Measurements from ENCODE around the gene SENP1. TPM values are rescaled to one million over a fixed set of nuclear protein-coding genes. Genes with fewer than 3 reads are reported as not detected.
A peak's percentile ranks its signal among the peaks of the same experiment; 100 is the strongest.

SENP1 gene
- polyA plus RNA-seq, 2 of the 4 experiments (the other 2 are of a cell fraction) = 13.9 to 49.3 TPM

DNA sequence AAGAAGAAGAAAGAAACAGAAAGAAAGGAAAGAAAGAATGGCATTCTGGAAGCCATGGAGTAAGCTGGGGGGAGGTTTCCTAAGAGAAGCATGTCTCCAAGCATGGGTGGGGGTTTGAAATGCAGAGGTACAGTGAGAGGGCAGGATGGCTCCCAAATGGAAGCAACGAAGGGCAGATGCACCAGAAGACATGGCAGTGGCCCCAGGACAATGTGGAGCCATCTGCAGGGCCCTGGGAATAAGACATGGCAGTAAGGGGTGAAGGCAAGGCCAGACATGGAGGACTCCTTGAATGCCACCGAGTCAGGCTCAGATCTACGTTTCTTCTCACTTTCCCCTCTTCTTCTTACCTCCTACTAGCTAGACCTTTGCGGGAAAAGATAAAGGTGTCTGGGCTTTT, 96.9 kb downstream of the SENP1 start:
- no peak for FAIRE-seq
- Histone ChIP-seq H3K4me1 (peaks cover 7% of the 10 kb centered on the region), H3K4me3 (no peak overlapping the region), H3K27ac (no peak overlapping the region), H3K4me2 (no peak overlapping the region), H3K9me3 (no peaks in the 10 kb centered on the region)
- CTCF ChIA-PET = interaction anchor here (1.4 kb wide), 1 partner anchor 18 kb away, joined by 3 read pairs; no protein-coding TSS in a partner anchor
- WGBS (ENCODE audit: missing lambda C conversion rate) = 46% methylated on average over 4 of the region's 4 CpGs
- POLR2A ChIA-PET = no interaction called here
- DNase-seq (ENCODE audit: low read depth in 1 of 2, low spot score in 1 of 2) = no peak
- peak in 1 of 2 experiments; percentile 39; a peak in 3 of 6 replicates for ATAC-seq
- TF ChIP-seq ZC3H11A (IDR thresholded peaks at IDR 0.05) (no peak), E2F6 (IDR thresholded peaks at IDR 0.05; ENCODE audit: borderline replicate concordance, low read depth) (no peak), MAX (IDR thresholded peaks at IDR 0.05) (no peak), FOSL2 (IDR thresholded peaks at IDR 0.05) (no peak), FOSL2 (CRISPR knock-in tag; IDR thresholded peaks at IDR 0.05) (no peak), GATA3 (IDR thresholded peaks at IDR 0.05; ENCODE audit: borderline replicate concordance) (no peak), SREBF2 (IDR thresholded peaks at IDR 0.05) (no peak), RFX5 (IDR thresholded peaks at IDR 0.05) (no peak), FOSB (CRISPR knock-in tag; IDR thresholded peaks at IDR 0.05) (no peak), PHF8 (IDR thresholded peaks at IDR 0.05; ENCODE audit: borderline replicate concordance, low read depth) (no peak), RAD21 (conservative IDR thresholded peaks at IDR 0.05 in 1 of 2, IDR thresholded peaks at IDR 0.05 in 1 of 2) (no peak), CBX8 (IDR thresholded peaks at IDR 0.05) (no peak), EHMT2 (IDR thresholded peaks at IDR 0.05; ENCODE audit: low read depth) (no peak)
- TF ChIP-seq, protein P1, sequence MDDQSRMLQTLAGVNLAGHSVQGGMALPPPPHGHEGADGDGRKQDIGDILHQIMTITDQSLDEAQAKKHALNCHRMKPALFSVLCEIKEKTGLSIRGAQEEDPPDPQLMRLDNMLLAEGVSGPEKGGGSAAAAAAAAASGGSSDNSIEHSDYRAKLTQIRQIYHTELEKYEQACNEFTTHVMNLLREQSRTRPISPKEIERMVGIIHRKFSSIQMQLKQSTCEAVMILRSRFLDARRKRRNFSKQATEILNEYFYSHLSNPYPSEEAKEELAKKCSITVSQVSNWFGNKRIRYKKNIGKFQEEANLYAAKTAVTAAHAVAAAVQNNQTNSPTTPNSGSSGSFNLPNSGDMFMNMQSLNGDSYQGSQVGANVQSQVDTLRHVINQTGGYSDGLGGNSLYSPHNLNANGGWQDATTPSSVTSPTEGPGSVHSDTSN (IDR thresholded peaks at IDR 0.05) = no peak

GRCh38 chr12:48008349-48008748, 97.5 kb downstream of the SENP1 start:
- no peaks in the 10 kb centered on the region for H3K9me3 ChIP-seq
- no peak overlapping the region for H3K4me2 ChIP-seq
- 14% methylated on average over 2 of the region's 2 CpGs for WGBS (ENCODE audit: missing lambda C conversion rate)
- H3K4me3 ChIP-seq = no peak overlapping the region
- FAIRE-seq (no peak), DNase-seq (ENCODE audit: low read depth in 1 of 2, low spot score in 1 of 2) (no peak), ATAC-seq (no peak)
- H3K27ac ChIP-seq = no peak overlapping the region
- CTCF ChIA-PET = interaction anchor here (1.4 kb wide), 2 partner anchors 18 to 29 kb away, joined by 3 read pairs; no protein-coding TSS in a partner anchor
- POLR2A ChIA-PET = no interaction called here
- peaks cover 13% of the 10 kb centered on the region for H3K4me1 ChIP-seq
- TF ChIP-seq MYC (IDR thresholded peaks at IDR 0.05; ENCODE audit: borderline replicate concordance, low read length) = no peak
- TF ChIP-seq RFX5 (IDR thresholded peaks at IDR 0.05) = no peak
- TF ChIP-seq FOSB (CRISPR knock-in tag; IDR thresholded peaks at IDR 0.05) = no peak
- TF ChIP-seq, protein P2, sequence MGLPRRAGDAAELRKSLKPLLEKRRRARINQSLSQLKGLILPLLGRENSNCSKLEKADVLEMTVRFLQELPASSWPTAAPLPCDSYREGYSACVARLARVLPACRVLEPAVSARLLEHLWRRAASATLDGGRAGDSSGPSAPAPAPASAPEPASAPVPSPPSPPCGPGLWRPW (IDR thresholded peaks at IDR 0.05) = no peak
- TF ChIP-seq ZC3H11A (IDR thresholded peaks at IDR 0.05) = no peak
- TF ChIP-seq FOSL2 (IDR thresholded peaks at IDR 0.05) = no peak
- TF ChIP-seq FOSL2 (CRISPR knock-in tag; IDR thresholded peaks at IDR 0.05) = no peak
- no peak for TF ChIP-seq CTCF (IDR thresholded peaks at IDR 0.05)
- TF ChIP-seq CHD2 (IDR thresholded peaks at IDR 0.05; ENCODE audit: low read length, partially characterized antibody) = no peak
- no peak for TF ChIP-seq E2F6 (IDR thresholded peaks at IDR 0.05; ENCODE audit: borderline replicate concordance, low read depth)
- no peak for TF ChIP-seq MAX (IDR thresholded peaks at IDR 0.05)
- no peak for TF ChIP-seq HEYL (CRISPR knock-in tag; IDR thresholded peaks at IDR 0.05)
- no peak for TF ChIP-seq RARB (CRISPR knock-in tag; IDR thresholded peaks at IDR 0.05)

Data from A549 (cell line).